Measurements from ENCODE around the gene FANCD2.

Gene FANCD2

DNA sequence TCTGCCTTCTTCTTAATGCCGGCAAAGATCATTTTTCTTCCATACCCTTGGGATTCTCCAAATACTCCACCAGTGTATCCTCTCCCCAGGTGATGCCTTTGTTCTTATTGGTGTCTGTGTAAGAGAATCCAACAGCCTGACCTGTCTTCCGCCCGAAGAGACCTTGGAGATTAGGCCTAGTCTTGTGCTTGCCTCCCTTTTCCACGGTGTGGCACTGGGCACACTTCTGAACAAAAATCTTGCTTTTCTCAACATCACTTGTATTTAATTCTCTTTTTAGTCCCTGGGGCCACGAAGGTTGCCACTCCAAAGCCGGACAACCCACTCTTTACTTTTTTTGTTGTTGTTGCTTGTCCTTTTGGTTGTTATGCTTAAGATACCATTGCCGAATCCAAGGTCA lies 25.6 kb upstream of the FANCD2 start:
- Histone ChIP-seq H3K27ac (replicated peaks) (no peak overlapping the region), H3K4me3 (replicated peaks; ENCODE audit: insufficient read depth, low read length) (no peak overlapping the region), H3K27me3 (ENCODE audit: insufficient read depth, poor library complexity, severe bottlenecking) (no peaks in the 10 kb centered on the region)
- TF ChIP-seq, protein P1, sequence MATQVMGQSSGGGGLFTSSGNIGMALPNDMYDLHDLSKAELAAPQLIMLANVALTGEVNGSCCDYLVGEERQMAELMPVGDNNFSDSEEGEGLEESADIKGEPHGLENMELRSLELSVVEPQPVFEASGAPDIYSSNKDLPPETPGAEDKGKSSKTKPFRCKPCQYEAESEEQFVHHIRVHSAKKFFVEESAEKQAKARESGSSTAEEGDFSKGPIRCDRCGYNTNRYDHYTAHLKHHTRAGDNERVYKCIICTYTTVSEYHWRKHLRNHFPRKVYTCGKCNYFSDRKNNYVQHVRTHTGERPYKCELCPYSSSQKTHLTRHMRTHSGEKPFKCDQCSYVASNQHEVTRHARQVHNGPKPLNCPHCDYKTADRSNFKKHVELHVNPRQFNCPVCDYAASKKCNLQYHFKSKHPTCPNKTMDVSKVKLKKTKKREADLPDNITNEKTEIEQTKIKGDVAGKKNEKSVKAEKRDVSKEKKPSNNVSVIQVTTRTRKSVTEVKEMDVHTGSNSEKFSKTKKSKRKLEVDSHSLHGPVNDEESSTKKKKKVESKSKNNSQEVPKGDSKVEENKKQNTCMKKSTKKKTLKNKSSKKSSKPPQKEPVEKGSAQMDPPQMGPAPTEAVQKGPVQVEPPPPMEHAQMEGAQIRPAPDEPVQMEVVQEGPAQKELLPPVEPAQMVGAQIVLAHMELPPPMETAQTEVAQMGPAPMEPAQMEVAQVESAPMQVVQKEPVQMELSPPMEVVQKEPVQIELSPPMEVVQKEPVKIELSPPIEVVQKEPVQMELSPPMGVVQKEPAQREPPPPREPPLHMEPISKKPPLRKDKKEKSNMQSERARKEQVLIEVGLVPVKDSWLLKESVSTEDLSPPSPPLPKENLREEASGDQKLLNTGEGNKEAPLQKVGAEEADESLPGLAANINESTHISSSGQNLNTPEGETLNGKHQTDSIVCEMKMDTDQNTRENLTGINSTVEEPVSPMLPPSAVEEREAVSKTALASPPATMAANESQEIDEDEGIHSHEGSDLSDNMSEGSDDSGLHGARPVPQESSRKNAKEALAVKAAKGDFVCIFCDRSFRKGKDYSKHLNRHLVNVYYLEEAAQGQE (IDR thresholded peaks at IDR 0.05; ENCODE audit: insufficient replicate concordance, low read depth), result no peak
- TF ChIP-seq SPI1 (IDR thresholded peaks at IDR 0.05; ENCODE audit: borderline replicate concordance, low read depth) (no peak), GABPA (IDR thresholded peaks at IDR 0.05; ENCODE audit: low read depth) (no peak), POLR2AphosphoS5 (IDR thresholded peaks at IDR 0.05; ENCODE audit: low read depth) (no peak)
- TF ChIP-seq, protein P2, sequence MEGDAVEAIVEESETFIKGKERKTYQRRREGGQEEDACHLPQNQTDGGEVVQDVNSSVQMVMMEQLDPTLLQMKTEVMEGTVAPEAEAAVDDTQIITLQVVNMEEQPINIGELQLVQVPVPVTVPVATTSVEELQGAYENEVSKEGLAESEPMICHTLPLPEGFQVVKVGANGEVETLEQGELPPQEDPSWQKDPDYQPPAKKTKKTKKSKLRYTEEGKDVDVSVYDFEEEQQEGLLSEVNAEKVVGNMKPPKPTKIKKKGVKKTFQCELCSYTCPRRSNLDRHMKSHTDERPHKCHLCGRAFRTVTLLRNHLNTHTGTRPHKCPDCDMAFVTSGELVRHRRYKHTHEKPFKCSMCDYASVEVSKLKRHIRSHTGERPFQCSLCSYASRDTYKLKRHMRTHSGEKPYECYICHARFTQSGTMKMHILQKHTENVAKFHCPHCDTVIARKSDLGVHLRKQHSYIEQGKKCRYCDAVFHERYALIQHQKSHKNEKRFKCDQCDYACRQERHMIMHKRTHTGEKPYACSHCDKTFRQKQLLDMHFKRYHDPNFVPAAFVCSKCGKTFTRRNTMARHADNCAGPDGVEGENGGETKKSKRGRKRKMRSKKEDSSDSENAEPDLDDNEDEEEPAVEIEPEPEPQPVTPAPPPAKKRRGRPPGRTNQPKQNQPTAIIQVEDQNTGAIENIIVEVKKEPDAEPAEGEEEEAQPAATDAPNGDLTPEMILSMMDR (IDR thresholded peaks at IDR 0.05; ENCODE audit: insufficient read depth, low read length), result no peak
- no peak for DNase-seq (ENCODE audit: low read depth in 1 of 2, low spot score in 1 of 2)

DNA sequence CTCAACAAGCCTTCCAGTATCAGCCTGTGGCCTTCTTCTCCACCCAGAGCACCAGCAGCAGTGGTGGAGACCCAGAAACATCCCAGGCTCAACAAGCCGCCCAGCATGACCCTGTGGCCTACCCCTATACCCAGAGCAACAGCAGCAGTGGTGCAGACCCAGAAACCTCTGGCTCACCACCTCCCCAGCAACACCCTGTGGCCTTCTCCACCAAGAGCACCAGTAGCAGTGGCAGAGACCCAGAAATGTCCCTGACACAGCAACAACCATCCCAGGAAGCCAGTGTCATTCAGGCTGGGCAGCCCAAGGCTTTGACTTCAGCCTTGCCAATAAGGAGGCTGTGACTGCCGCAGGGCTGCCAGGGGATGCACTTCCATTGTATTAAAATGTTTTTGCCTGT lies 23.3 kb upstream of the FANCD2 start:
- DNase-seq (ENCODE audit: low read depth in 1 of 2, low spot score in 1 of 2), result no peak
- no peak for TF ChIP-seq GABPA (IDR thresholded peaks at IDR 0.05; ENCODE audit: low read depth)
- TF ChIP-seq, protein P1 (IDR thresholded peaks at IDR 0.05; ENCODE audit: insufficient replicate concordance, low read depth), result no peak
- no peak for TF ChIP-seq SPI1 (IDR thresholded peaks at IDR 0.05; ENCODE audit: borderline replicate concordance, low read depth)
- TF ChIP-seq POLR2AphosphoS5 (IDR thresholded peaks at IDR 0.05; ENCODE audit: low read depth), result no peak
- TF ChIP-seq, protein P2 (IDR thresholded peaks at IDR 0.05; ENCODE audit: insufficient read depth, low read length), result no peak
- no peak overlapping the region for H3K4me3 ChIP-seq (replicated peaks; ENCODE audit: insufficient read depth, low read length)
- no peak overlapping the region for H3K27ac ChIP-seq (replicated peaks)
- H3K27me3 ChIP-seq (ENCODE audit: insufficient read depth, poor library complexity, severe bottlenecking), result no peaks in the 10 kb centered on the region

DNA sequence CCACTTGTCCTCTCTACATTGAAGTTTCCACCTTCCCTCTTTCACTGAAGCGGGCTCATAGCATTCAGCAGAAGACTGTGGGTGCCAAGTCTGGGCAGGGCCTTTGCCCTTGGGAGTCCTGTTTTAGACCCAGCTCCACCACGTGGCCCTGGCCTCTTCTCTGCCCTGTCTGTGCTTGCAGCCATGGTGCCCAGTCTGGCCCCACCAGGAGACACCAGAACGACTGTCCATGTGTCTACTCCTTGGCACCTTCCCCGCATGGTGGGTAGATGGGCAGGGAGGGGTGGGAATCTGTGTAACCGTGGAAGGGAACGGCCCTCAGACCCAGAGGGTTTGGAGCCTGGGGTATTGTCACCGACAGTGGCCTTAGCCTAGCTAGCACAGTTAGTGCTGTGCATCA lies 21.7 kb upstream of the FANCD2 start:
- TF ChIP-seq, protein P1 (IDR thresholded peaks at IDR 0.05; ENCODE audit: insufficient replicate concordance, low read depth), result no peak
- no peak for TF ChIP-seq GABPA (IDR thresholded peaks at IDR 0.05; ENCODE audit: low read depth)
- TF ChIP-seq, protein P2 (IDR thresholded peaks at IDR 0.05; ENCODE audit: insufficient read depth, low read length), result no peak
- TF ChIP-seq SPI1 (IDR thresholded peaks at IDR 0.05; ENCODE audit: borderline replicate concordance, low read depth), result no peak
- TF ChIP-seq POLR2AphosphoS5 (IDR thresholded peaks at IDR 0.05; ENCODE audit: low read depth), result no peak
- Histone ChIP-seq H3K4me3 (replicated peaks; ENCODE audit: insufficient read depth, low read length) (no peak overlapping the region), H3K27me3 (ENCODE audit: insufficient read depth, poor library complexity, severe bottlenecking) (no peaks in the 10 kb centered on the region), H3K27ac (replicated peaks) (no peak overlapping the region)
- no peak for DNase-seq (ENCODE audit: low read depth in 1 of 2, low spot score in 1 of 2)
